Stimulated activated naive CD8-positive, alpha-beta T cell treated with anti-CD3 and anti-CD28 coated beads, Interleukin-15, amount 100 ng/mL, for 72 hours (primary cell): ENCODE data around the gene HHLA2.

Source experiments
- ATAC-seq: fragments of 150-1000 bp; cut with Tn5 transposase; 2 replicates; pipeline ENCODE4 v1.10.0; 2021; ENCODE audit warnings: mild to moderate bottlenecking, moderate library complexity
- DNase-seq, 2 donors: peaks; one replicate each; pipeline ENCODE4 v3.0.0; 2021 to 2022
- H3K27ac Mint-ChIP-seq, 2 donors: one replicate each; pipeline ENCODE4 v1.8.0; 2022; ENCODE audit warnings: mild to moderate bottlenecking in 2 of 2, mixed read lengths in 2 of 2, moderate library complexity in 2 of 2
- H3K27me3 Mint-ChIP-seq: one replicate; pipeline ENCODE4 v1.8.0; 2022; ENCODE audit warnings: mixed read lengths
- H3K4me1 Mint-ChIP-seq: one replicate; pipeline ENCODE4 v1.8.0; 2022; ENCODE audit warnings: mild to moderate bottlenecking, mixed read lengths
- H3K4me3 Mint-ChIP-seq, 2 donors: one replicate each; pipeline ENCODE4 v1.8.0; 2022; ENCODE audit warnings: mild to moderate bottlenecking in 2 of 2, mixed read lengths in 2 of 2, moderate library complexity in 1 of 2
- H3K9me3 Mint-ChIP-seq, 2 donors: one replicate each; pipeline ENCODE4 v1.8.0; 2022; ENCODE audit warnings: mixed read lengths in 2 of 2

HHLA2 gene

DNA sequence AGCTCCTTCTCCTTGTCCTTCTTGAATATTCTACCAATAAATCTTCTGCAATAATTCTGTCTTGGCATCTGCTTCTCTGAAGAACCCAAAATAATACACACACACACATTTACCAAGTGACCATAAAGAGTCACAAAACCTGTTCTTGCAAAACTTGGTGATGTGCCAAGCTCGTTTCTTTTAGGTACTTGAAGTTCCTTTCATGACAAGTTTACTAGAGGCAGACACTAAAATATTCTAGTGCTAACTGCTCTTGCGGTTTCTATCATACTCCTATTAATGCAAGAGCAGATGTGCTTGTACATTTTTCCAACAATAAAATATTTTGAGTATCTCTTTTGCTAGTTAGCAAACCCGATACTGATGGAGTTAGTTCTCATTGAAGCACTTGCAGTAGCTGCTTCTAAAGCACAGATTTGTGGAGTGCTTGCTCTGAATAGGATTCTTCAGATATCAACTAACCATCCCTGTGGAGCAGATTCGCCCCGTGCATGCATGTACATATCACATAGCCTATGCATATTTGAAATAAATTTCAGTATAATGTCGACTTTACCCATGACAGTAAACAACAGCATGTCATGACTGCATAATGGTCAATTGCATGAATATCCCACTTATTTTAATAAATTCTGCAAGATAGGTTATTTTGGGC is 23.2 kb downstream of the HHLA2 start:
- H3K27ac Mint-ChIP-seq = no peak overlapping the region
- no peak for DNase-seq
- no peaks in the 10 kb centered on the region for H3K27me3 Mint-ChIP-seq
- no peaks in the 10 kb centered on the region for H3K9me3 Mint-ChIP-seq
- H3K4me1 Mint-ChIP-seq = peaks cover 28% of the 10 kb centered on the region
- H3K4me3 Mint-ChIP-seq = no peak overlapping the region
- no peak for ATAC-seq

- no peak overlapping the region for H3K27ac Mint-ChIP-seq
- ATAC-seq = no peak
- DNase-seq = no peak
- no peaks in the 10 kb centered on the region for H3K27me3 Mint-ChIP-seq
- H3K4me1 Mint-ChIP-seq = peaks cover 28% of the 10 kb centered on the region
- H3K4me3 Mint-ChIP-seq = no peak overlapping the region
- H3K9me3 Mint-ChIP-seq = peaks cover 0 to 6% of the 10 kb centered on the region in 2 donors
Measured at GRCh38 chr3:108320746-108321350, 24.5 kb downstream of the HHLA2 start.

DNA sequence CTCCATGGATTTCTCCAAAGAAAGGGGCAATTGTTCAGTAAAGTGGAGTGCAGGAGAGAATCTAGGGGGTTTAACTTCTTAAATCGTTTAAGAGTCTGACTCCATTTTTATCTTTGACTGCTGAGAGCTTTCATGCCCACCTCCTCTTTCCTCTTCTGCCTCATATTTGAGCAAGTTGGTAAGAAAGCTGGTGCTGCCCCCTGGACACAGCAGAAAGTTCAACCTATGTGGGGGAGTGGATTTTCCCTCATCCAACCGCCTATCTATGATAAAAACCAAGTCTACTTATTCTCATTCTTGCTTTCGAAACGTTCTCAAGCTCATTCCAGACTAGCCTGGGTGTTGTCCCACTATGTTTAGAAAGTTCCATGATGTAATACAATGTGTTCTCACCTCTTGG is 26.0 kb downstream of the HHLA2 start:
- ATAC-seq (peak; percentile 54), DNase-seq (peak in 1 of 2 donors; percentile 15)
- H3K4me1 Mint-ChIP-seq = peaks cover 34% of the 10 kb centered on the region
- no peaks in the 10 kb centered on the region for H3K27me3 Mint-ChIP-seq
- H3K4me3 Mint-ChIP-seq = no peak overlapping the region
- H3K9me3 Mint-ChIP-seq = peaks cover 8 to 18% of the 10 kb centered on the region in 2 donors
- H3K27ac Mint-ChIP-seq = no peak overlapping the region

GRCh38 chr3:108324177-108324576 is 27.8 kb downstream of the HHLA2 start:
- Mint-ChIP-seq H3K9me3 (peaks cover 11 to 22% of the 10 kb centered on the region in 2 donors), H3K4me3 (no peak overlapping the region), H3K27ac (no peak overlapping the region), H3K27me3 (no peaks in the 10 kb centered on the region), H3K4me1 (peaks cover 43% of the 10 kb centered on the region)
- ATAC-seq (no peak), DNase-seq (no peak)

- Mint-ChIP-seq H3K4me1 (peaks cover 54% of the 10 kb centered on the region), H3K27ac (no peak overlapping the region), H3K27me3 (no peaks in the 10 kb centered on the region), H3K4me3 (peak overlapping the region in 1 of 2 donors; percentile 0), H3K9me3 (peaks cover 11 to 22% of the 10 kb centered on the region in 2 donors)
- DNase-seq (no peak), ATAC-seq (no peak)
Measured at GRCh38 chr3:108327168-108327567, 30.8 kb downstream of the HHLA2 start.

- Mint-ChIP-seq H3K27me3 (no peaks in the 10 kb centered on the region), H3K4me1 (peaks cover 46% of the 10 kb centered on the region), H3K4me3 (peak overlapping the region in 1 of 2 donors; percentile 22), H3K27ac (peak overlapping the region; percentile 11 to 91), H3K9me3 (peaks cover 11 to 22% of the 10 kb centered on the region in 2 donors)
- ATAC-seq (peak; percentile 75), DNase-seq (peak in 1 of 2 donors; percentile 10)
Measured at GRCh38 chr3:108328821-108329486, 32.6 kb downstream of the HHLA2 start.

DNA sequence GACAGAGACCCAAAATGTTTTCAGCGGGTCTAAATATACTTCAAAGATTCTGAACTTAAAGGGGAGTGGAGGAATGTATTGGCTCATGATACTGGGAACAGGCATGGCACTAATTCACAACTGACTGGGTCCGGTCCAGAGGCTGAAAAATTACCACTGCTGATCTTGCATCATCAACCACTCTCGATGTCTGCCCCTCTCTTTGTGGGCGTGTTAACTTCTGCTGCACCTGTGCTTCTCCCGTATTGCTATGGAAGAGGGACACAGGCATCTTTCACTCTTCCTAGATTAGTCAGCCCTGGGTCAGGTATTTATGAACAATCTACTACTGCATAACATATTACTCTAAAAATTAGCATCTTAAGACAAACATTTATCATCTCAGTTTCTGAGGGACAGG is 33.2 kb downstream of the HHLA2 start:
- no peak for ATAC-seq
- Mint-ChIP-seq H3K4me3 (no peak overlapping the region), H3K27me3 (no peaks in the 10 kb centered on the region), H3K27ac (peak overlapping the region; percentile 66 to 91), H3K4me1 (peaks cover 46% of the 10 kb centered on the region), H3K9me3 (peaks cover 11 to 22% of the 10 kb centered on the region in 2 donors)
- no peak for DNase-seq

- DNase-seq (no peak), ATAC-seq (peak; percentile 77)
- no peak overlapping the region for H3K4me3 Mint-ChIP-seq
- no peaks in the 10 kb centered on the region for H3K27me3 Mint-ChIP-seq
- peak overlapping the region; percentile 66 to 91 for H3K27ac Mint-ChIP-seq
- H3K9me3 Mint-ChIP-seq = peaks cover 11 to 22% of the 10 kb centered on the region in 2 donors
- peaks cover 46% of the 10 kb centered on the region for H3K4me1 Mint-ChIP-seq
Measured at GRCh38 chr3:108329947-108330346, 33.6 kb downstream of the HHLA2 start.

- ATAC-seq (peak; percentile 34), DNase-seq (no peak)
- no peak overlapping the region for H3K4me3 Mint-ChIP-seq
- no peak overlapping the region for H3K27ac Mint-ChIP-seq
- no peaks in the 10 kb centered on the region for H3K27me3 Mint-ChIP-seq
- H3K4me1 Mint-ChIP-seq = peaks cover 45% of the 10 kb centered on the region
- peaks cover 8 to 9% of the 10 kb centered on the region in 2 donors for H3K9me3 Mint-ChIP-seq
Measured at GRCh38 chr3:108331792-108332191, 35.4 kb downstream of the HHLA2 start.

- DNase-seq (no peak), ATAC-seq (no peak)
- no peaks in the 10 kb centered on the region for H3K27me3 Mint-ChIP-seq
- H3K4me1 Mint-ChIP-seq = peaks cover 24% of the 10 kb centered on the region
- H3K27ac Mint-ChIP-seq = no peak overlapping the region
- no peaks in the 10 kb centered on the region for H3K9me3 Mint-ChIP-seq
- H3K4me3 Mint-ChIP-seq = no peak overlapping the region
Measured at GRCh38 chr3:108333961-108334360, 37.6 kb downstream of the HHLA2 start.

DNA sequence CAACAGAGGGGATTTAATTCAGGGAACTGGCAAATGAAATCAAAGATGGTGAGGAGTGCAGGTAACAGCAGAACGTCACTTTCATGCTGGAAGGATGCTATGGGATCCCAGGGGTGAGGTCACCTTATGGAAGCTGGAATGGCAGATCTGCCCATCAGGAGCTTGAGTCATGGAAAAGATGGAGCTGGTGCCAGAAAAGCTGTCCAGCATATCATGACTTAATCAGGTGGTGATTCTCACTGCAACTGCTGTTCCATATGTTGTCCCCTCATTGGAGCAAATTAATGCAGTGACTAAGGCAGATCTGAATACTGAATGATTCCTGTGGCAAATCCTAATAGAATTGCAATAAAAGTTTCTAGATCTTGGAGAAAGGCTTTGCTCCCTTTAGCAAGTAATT is 38.4 kb downstream of the HHLA2 start:
- H3K4me3 Mint-ChIP-seq = no peak overlapping the region
- H3K27me3 Mint-ChIP-seq = no peaks in the 10 kb centered on the region
- no peaks in the 10 kb centered on the region for H3K9me3 Mint-ChIP-seq
- ATAC-seq (no peak), DNase-seq (no peak)
- H3K27ac Mint-ChIP-seq = no peak overlapping the region
- peaks cover 19% of the 10 kb centered on the region for H3K4me1 Mint-ChIP-seq

DNA sequence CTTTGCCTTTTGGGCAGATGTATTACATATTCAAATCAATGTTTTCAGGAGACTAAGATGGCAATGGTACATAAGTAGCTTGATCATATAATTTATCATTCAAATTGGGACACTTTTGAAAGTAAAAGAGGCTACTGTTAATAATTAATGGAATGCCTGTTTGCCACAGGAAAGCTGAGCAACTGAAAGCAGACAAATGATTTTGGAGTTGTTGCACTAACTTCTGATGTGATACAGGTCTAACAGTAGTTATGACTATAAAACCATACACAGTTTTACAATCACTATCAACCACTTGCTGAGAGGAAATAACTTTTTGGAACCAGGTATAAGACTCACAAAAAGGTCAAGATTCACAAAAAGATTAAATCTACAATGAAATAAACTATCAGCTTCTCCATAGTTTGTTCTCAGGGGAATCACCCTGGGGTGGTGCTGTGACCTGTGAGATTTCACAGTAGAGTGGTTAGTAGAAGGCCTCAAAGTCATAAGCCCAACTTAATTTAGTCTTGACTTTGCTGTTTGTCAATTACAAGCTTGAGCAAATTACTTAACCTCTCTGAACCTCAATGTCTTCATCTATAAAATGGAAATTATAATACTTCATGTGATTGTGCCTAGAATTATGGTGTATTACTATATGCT is 42.7 kb downstream of the HHLA2 start:
- ATAC-seq = no peak
- Mint-ChIP-seq H3K4me1 (peaks cover 21% of the 10 kb centered on the region), H3K9me3 (no peaks in the 10 kb centered on the region), H3K4me3 (no peak overlapping the region), H3K27ac (no peak overlapping the region), H3K27me3 (no peaks in the 10 kb centered on the region)
- no peak for DNase-seq

- Mint-ChIP-seq H3K27ac (no peak overlapping the region), H3K27me3 (no peaks in the 10 kb centered on the region), H3K4me3 (no peak overlapping the region), H3K4me1 (peaks cover 33% of the 10 kb centered on the region), H3K9me3 (no peaks in the 10 kb centered on the region)
- DNase-seq (no peak), ATAC-seq (no peak)
Measured at GRCh38 chr3:108341911-108342310, 45.6 kb downstream of the HHLA2 start.

- peak overlapping the region in 1 of 2 donors; percentile 46 for H3K4me3 Mint-ChIP-seq
- ATAC-seq (peak; percentile 92), DNase-seq (peak in 1 of 2 donors; percentile 14)
- H3K27me3 Mint-ChIP-seq = peaks cover 8% of the 10 kb centered on the region
- H3K27ac Mint-ChIP-seq = no peak overlapping the region
- H3K9me3 Mint-ChIP-seq = peaks cover 0 to 5% of the 10 kb centered on the region in 2 donors
- peaks cover 33% of the 10 kb centered on the region for H3K4me1 Mint-ChIP-seq
Measured at GRCh38 chr3:108342837-108343486, 46.6 kb downstream of the HHLA2 start.

GRCh38 chr3:108343491-108343890 is 47.1 kb downstream of the HHLA2 start:
- Mint-ChIP-seq H3K27ac (no peak overlapping the region), H3K4me3 (no peak overlapping the region), H3K27me3 (peaks cover 12% of the 10 kb centered on the region), H3K9me3 (peaks cover 0 to 8% of the 10 kb centered on the region in 2 donors), H3K4me1 (peaks cover 33% of the 10 kb centered on the region)
- DNase-seq (no peak), ATAC-seq (no peak)
